Mesenchymal stem cell (in vitro differentiated cells and primary cell): ENCODE measurements around the gene ZNF431.
A peak's percentile ranks its signal among the peaks of the same experiment; 100 is the strongest.

Source experiments
- DNase-seq: peaks from one replicate; pipeline ENCODE4 v3.0.0-alpha.2; 2013
- H2AFZ ChIP-seq: one replicate; pipeline ENCODE4 v1.6.1; 2013; ENCODE audit warnings: low read depth, mild to moderate bottlenecking, control low read depth, inconsistent platforms, low read length, moderate library complexity
- H2AK5ac ChIP-seq: 2 replicates; pipeline ENCODE4 v1.6.1; 2013; ENCODE audit warnings: low read length, moderate library complexity, mild to moderate bottlenecking, inconsistent platforms; ENCODE audit not compliant: severe bottlenecking
- H2BK120ac ChIP-seq: one replicate; pipeline ENCODE4 v1.6.1; 2013; ENCODE audit warnings: low read depth, mild to moderate bottlenecking, inconsistent platforms, low read length, moderate library complexity
- H2BK12ac ChIP-seq, 2 experiments: one replicate each; pipeline ENCODE4 v1.6.1; 2013; ENCODE audit warnings: inconsistent platforms in 2 of 2, low read length in 2 of 2, mild to moderate bottlenecking in 2 of 2, moderate library complexity in 2 of 2, control low read depth in 1 of 2
- H2BK15ac ChIP-seq: one replicate; pipeline ENCODE4 v1.6.1; 2013; ENCODE audit warnings: mild to moderate bottlenecking, low read depth, inconsistent platforms; ENCODE audit not compliant: poor library complexity, severe bottlenecking
- H2BK5ac ChIP-seq: 2 replicates; pipeline ENCODE4 v1.6.1; 2013; ENCODE audit warnings: low read depth, mild to moderate bottlenecking, low read length, control low read depth, inconsistent platforms; ENCODE audit not compliant: poor library complexity, severe bottlenecking
- H3K14ac ChIP-seq, 2 experiments: one replicate each; pipeline ENCODE4 v1.6.1; 2013; ENCODE audit warnings: inconsistent platforms in 2 of 2, low read length in 2 of 2, control low read depth in 1 of 2, mild to moderate bottlenecking in 1 of 2, moderate library complexity in 1 of 2
- H3K18ac ChIP-seq, 2 experiments: one replicate each; pipeline ENCODE4 v1.6.1; 2013; ENCODE audit warnings: inconsistent platforms in 2 of 2, low read length in 2 of 2, control low read depth in 1 of 2, low read depth in 1 of 2, mild to moderate bottlenecking in 1 of 2
- H3K23ac ChIP-seq, 2 experiments: one replicate each; pipeline ENCODE4 v1.6.1; 2013; ENCODE audit warnings: inconsistent platforms in 2 of 2, low read length in 2 of 2, mild to moderate bottlenecking in 2 of 2, moderate library complexity in 2 of 2, control low read depth in 1 of 2
- H3K27ac ChIP-seq: 2 replicates; pipeline ENCODE4 v1.5.1; 2013; ENCODE audit warnings: mild to moderate bottlenecking, moderate library complexity, low read length, control low read depth, inconsistent platforms; ENCODE audit not compliant: poor library complexity, severe bottlenecking
- H3K27me3 ChIP-seq, 2 experiments: 2 replicates each; pipeline versions ENCODE4 v1.6.1 to v1.7.0; 2013; ENCODE audit warnings: low read length in 2 of 2, mild to moderate bottlenecking in 2 of 2, moderate library complexity in 2 of 2, control low read depth in 1 of 2, inconsistent platforms in 1 of 2; ENCODE audit not compliant: control insufficient read depth in 1 of 2, insufficient read depth in 1 of 2
- H3K36me3 ChIP-seq, 2 experiments: 2 replicates each; pipeline versions ENCODE4 v1.6.1 to v1.7.0; 2013; ENCODE audit warnings: low read length in 2 of 2, control low read depth in 1 of 2, inconsistent platforms in 1 of 2, low read depth in 1 of 2, mild to moderate bottlenecking in 1 of 2; ENCODE audit not compliant: insufficient read depth in 2 of 2, control insufficient read depth in 1 of 2
- H3K4ac ChIP-seq, 2 experiments: one replicate each; pipeline ENCODE4 v1.6.1; 2013; ENCODE audit warnings: inconsistent platforms in 2 of 2, low read length in 2 of 2, mild to moderate bottlenecking in 2 of 2, moderate library complexity in 2 of 2, control low read depth in 1 of 2, low read depth in 1 of 2
- H3K4me1 ChIP-seq: 2 replicates; pipeline ENCODE4 v1.6.1; 2013; ENCODE audit warnings: low read depth, low read length, control low read depth; ENCODE audit not compliant: control insufficient read depth, insufficient read depth
- H3K4me2 ChIP-seq: 2 replicates; pipeline ENCODE4 v1.6.1; 2013; ENCODE audit warnings: low read length, mild to moderate bottlenecking, inconsistent platforms; ENCODE audit not compliant: poor library complexity, severe bottlenecking
- H3K4me3 ChIP-seq, 2 experiments: 2 replicates each; pipeline versions ENCODE4 v1.5.1 to v1.7.0; 2013; ENCODE audit warnings: low read length in 2 of 2, mild to moderate bottlenecking in 2 of 2, control low read depth in 1 of 2, low read depth in 1 of 2; ENCODE audit not compliant: insufficient read depth in 1 of 2
- H3K79me1 ChIP-seq: replicated peaks from 2 replicates; pipeline ENCODE4 v1.6.1; 2013; ENCODE audit warnings: mild to moderate bottlenecking, control low read depth, low read length, inconsistent platforms; ENCODE audit not compliant: poor library complexity, severe bottlenecking
- H3K9ac ChIP-seq: 2 replicates; pipeline ENCODE4 v1.7.0; 2013; ENCODE audit warnings: mild to moderate bottlenecking, low read length, moderate library complexity
- H3K9me3 ChIP-seq: 2 replicates; pipeline ENCODE4 v1.7.0; 2013; ENCODE audit warnings: mild to moderate bottlenecking, low read length; ENCODE audit not compliant: control insufficient read depth
- H4K8ac ChIP-seq: one replicate; pipeline ENCODE4 v1.6.1; 2013; ENCODE audit warnings: inconsistent platforms, mild to moderate bottlenecking, low read length, moderate library complexity
- H4K91ac ChIP-seq: one replicate; pipeline ENCODE4 v1.6.1; 2013; ENCODE audit warnings: mild to moderate bottlenecking, low read length, inconsistent platforms
- WGBS: methylation state at CpG from one replicate; pipeline ENCODE4 v1.1.7; 2013; ENCODE audit warnings: mixed read lengths; 5-methylcytosine and 5-hydroxymethylcytosine counted together

Gene ZNF431

DNA sequence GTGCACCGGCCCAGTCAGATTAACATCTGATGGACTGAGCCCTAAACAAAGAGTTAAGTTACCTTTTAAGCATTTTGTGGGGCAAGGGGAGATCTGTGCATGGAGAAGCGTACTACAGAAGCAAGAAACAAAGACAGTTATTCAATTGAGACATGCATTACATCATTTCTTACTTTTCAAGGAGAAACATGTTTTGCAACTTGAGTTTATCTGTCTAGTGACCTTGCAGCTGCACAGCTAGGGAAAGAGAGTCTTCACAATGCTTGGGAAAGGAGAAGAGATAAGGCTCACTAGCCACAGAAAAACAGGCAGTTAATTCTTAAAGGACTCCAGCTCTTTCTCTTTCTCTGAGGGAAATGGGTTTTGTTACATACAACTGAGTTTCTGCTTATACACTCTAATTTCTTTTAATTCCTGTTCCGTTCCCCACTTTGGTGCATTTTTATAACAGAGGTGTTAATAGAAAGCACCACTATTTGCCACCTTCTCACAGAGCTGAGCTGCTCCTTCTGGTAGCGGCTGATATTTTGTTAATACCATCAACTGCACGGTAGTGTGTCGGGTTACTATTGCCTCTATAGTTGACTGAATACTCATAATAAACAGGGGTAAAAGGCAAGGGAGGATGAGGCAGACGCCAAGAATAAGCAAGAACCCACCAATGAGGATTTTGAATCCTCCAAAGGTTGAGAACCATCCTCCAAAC, 55.9 kb downstream of the ZNF431 start:
- WGBS, result 86% methylated on average over 6 of the region's 7 CpGs
- DNase-seq, result no peak
- H3K4ac ChIP-seq, result no peak overlapping the region

DNA sequence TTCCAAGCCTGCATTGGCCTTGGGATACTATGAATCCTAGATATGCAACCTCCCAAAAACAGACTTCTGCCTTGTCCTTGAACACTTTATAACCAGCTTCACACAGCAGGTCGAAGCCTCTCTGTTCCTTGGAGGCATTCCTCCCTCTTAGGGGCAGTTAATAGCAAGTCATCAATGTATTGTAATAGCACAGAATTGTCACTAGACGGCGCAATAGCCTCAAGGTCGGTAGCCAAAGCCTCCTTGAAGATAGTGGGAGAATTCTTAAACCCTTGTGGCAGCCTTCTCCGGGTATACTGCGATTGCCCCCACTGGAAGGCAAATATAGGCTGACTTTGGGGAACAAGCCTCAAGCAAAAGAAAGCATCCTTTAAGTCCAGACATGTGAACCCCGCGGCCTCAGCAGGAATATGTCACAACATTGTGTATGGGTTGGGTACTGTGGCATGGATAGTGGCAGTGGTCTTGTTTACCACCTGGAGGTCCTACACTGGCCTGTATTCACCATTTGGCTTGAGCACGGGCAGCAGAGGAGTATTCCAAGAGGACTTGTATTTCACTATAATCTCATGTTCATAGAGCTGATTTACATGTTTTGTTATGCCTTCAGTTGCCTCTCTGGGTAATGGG, 61.1 kb downstream of the ZNF431 start:
- H3K18ac ChIP-seq, result no peak overlapping the region
- WGBS, result 22% methylated on average over 8 of the region's 9 CpGs
- H2AK5ac ChIP-seq, result no peak overlapping the region
- H3K23ac ChIP-seq, result no peak overlapping the region
- H2BK12ac ChIP-seq, result no peak overlapping the region
- H3K14ac ChIP-seq, result no peak overlapping the region
- no peak overlapping the region for H3K4me3 ChIP-seq
- no peak overlapping the region for H4K8ac ChIP-seq
- H3K79me1 ChIP-seq, result no peaks in the 10 kb centered on the region
- no peak overlapping the region for H3K4me2 ChIP-seq
- no peaks in the 10 kb centered on the region for H3K4me1 ChIP-seq
- H2BK15ac ChIP-seq, result no peak overlapping the region
- H3K27me3 ChIP-seq, result no peaks in the 10 kb centered on the region
- no peak overlapping the region for H2BK120ac ChIP-seq
- no peak overlapping the region for H4K91ac ChIP-seq
- H3K4ac ChIP-seq, result no peak overlapping the region
- no peaks in the 10 kb centered on the region for H3K36me3 ChIP-seq
- DNase-seq, result peak; percentile 2
- no peak overlapping the region for H3K9ac ChIP-seq
- H2AFZ ChIP-seq, result no peak overlapping the region
- H3K27ac ChIP-seq, result no peak overlapping the region
- no peak overlapping the region for H2BK5ac ChIP-seq
- H3K9me3 ChIP-seq, result peaks cover 6% of the 10 kb centered on the region

More for the DNA sequence above, 55.9 kb downstream of the ZNF431 start:
- H3K4me1 ChIP-seq, result no peaks in the 10 kb centered on the region
- H3K23ac ChIP-seq, result no peak overlapping the region
- no peak overlapping the region for H4K91ac ChIP-seq
- no peak overlapping the region for H2BK120ac ChIP-seq
- no peak overlapping the region for H2AK5ac ChIP-seq
- no peak overlapping the region for H3K27ac ChIP-seq
- no peak overlapping the region for H2BK12ac ChIP-seq
- H2BK5ac ChIP-seq, result no peak overlapping the region
- H2AFZ ChIP-seq, result no peak overlapping the region
- no peaks in the 10 kb centered on the region for H3K36me3 ChIP-seq
- H4K8ac ChIP-seq, result no peak overlapping the region
- no peak overlapping the region for H2BK15ac ChIP-seq
- H3K9ac ChIP-seq, result no peak overlapping the region
- H3K4me3 ChIP-seq, result no peak overlapping the region
- H3K4me2 ChIP-seq, result no peak overlapping the region
- H3K9me3 ChIP-seq, result peaks cover 16% of the 10 kb centered on the region
- H3K27me3 ChIP-seq, result no peaks in the 10 kb centered on the region
- no peak overlapping the region for H3K14ac ChIP-seq
- no peak overlapping the region for H3K18ac ChIP-seq
- H3K79me1 ChIP-seq, result no peaks in the 10 kb centered on the region

DNA sequence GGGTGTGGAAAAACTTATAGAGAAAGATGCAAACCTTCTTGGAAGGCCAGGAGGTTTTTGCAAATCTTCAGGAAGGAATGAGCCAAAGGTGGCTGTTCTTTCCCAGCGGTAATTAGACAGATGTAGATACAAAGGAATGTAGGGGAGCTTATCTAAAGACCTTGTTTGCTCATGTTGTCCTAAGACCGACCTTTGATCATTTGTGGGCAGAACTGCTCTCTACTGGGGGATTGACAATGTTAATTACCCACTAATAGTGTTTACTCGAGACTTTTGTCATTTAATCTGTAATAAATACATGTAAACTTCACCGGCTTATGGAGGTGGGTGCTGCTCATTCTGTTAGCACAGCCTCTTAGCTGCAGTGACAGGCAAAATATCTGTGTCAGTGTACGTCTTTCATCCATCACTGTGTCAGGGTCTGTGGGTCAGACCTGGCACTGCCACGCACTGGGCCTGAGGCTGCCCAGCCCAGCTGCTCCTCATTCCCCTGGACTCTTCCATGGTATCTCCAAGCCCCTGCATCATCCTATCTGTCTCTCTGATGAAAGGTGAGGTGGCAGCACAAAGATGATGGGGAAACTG, 68.3 kb downstream of the ZNF431 start:
- WGBS, result 36% methylated on average over 5 of the region's 6 CpGs
- no peak overlapping the region for H3K23ac ChIP-seq

DNA sequence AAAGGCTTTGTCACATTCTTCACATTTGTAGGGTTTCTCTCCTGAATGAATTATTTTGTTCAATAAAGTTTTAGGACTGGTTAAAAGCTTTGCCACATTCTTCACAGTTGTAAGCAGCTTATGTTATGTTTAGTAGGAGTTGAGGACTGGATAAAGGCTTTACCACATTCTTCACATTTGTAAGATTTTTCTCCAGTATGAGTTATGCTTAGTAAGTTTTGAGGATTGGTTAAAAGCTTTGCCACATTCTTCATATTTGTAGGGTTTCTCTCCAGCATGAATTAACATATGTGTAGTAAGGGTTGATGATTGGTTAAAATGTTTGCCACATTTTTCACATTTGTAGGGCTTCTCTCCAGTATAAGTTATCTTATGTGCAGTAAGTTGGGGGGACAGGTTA, 79.9 kb downstream of the ZNF431 start:
- Histone ChIP-seq H3K4me2 (no peak overlapping the region), H4K91ac (no peak overlapping the region), H3K9me3 (peaks cover 33% of the 10 kb centered on the region)

More for the DNA sequence above, 68.3 kb downstream of the ZNF431 start:
- no peak overlapping the region for H2BK15ac ChIP-seq
- H2BK120ac ChIP-seq, result no peak overlapping the region
- H2AK5ac ChIP-seq, result no peak overlapping the region
- H3K14ac ChIP-seq, result no peak overlapping the region
- H3K4me2 ChIP-seq, result no peak overlapping the region
- H3K9ac ChIP-seq, result no peak overlapping the region
- H3K9me3 ChIP-seq, result peaks cover 22% of the 10 kb centered on the region
- H3K4me3 ChIP-seq, result no peak overlapping the region
- H2BK12ac ChIP-seq, result no peak overlapping the region
- no peaks in the 10 kb centered on the region for H3K36me3 ChIP-seq
- DNase-seq, result no peak
- H2BK5ac ChIP-seq, result no peak overlapping the region
- H3K79me1 ChIP-seq, result no peaks in the 10 kb centered on the region
- H4K8ac ChIP-seq, result no peak overlapping the region
- no peak overlapping the region for H3K4ac ChIP-seq
- H4K91ac ChIP-seq, result no peak overlapping the region
- H2AFZ ChIP-seq, result no peak overlapping the region
- H3K4me1 ChIP-seq, result no peaks in the 10 kb centered on the region
- no peak overlapping the region for H3K18ac ChIP-seq
- no peaks in the 10 kb centered on the region for H3K27me3 ChIP-seq
- H3K27ac ChIP-seq, result no peak overlapping the region

More for the DNA sequence above, 79.9 kb downstream of the ZNF431 start:
- no peaks in the 10 kb centered on the region for H3K4me1 ChIP-seq
- H3K79me1 ChIP-seq, result no peaks in the 10 kb centered on the region
- no peak overlapping the region for H3K23ac ChIP-seq
- H4K8ac ChIP-seq, result no peak overlapping the region
- no peak overlapping the region for H2AFZ ChIP-seq
- H3K9ac ChIP-seq, result no peak overlapping the region
- no peak overlapping the region for H2BK5ac ChIP-seq
- H2BK15ac ChIP-seq, result no peak overlapping the region
- no peak overlapping the region for H3K4me3 ChIP-seq
- H2BK120ac ChIP-seq, result no peak overlapping the region
- no peak overlapping the region for H2AK5ac ChIP-seq
- no peak overlapping the region for H3K14ac ChIP-seq
- no peak overlapping the region for H2BK12ac ChIP-seq
- no peak for DNase-seq
- no peaks in the 10 kb centered on the region for H3K27me3 ChIP-seq
- no peak overlapping the region for H3K27ac ChIP-seq
- no peaks in the 10 kb centered on the region for H3K36me3 ChIP-seq
- H3K18ac ChIP-seq, result no peak overlapping the region
- H3K4ac ChIP-seq, result no peak overlapping the region
